Suppressor macrophage treated with lipopolysaccharide for 4 hours (primary cell): ENCODE results near the gene GAS7.
"Not testable (repeated sequence)": the region's sequence is repeated elsewhere in the genome, so short reads cannot be mapped to it uniquely, and the experiment has no call there.

Experiments used
- DNase-seq: peaks from one replicate; pipeline ENCODE4 v3.0.0-alpha.2; 2020

GAS7 gene

DNA sequence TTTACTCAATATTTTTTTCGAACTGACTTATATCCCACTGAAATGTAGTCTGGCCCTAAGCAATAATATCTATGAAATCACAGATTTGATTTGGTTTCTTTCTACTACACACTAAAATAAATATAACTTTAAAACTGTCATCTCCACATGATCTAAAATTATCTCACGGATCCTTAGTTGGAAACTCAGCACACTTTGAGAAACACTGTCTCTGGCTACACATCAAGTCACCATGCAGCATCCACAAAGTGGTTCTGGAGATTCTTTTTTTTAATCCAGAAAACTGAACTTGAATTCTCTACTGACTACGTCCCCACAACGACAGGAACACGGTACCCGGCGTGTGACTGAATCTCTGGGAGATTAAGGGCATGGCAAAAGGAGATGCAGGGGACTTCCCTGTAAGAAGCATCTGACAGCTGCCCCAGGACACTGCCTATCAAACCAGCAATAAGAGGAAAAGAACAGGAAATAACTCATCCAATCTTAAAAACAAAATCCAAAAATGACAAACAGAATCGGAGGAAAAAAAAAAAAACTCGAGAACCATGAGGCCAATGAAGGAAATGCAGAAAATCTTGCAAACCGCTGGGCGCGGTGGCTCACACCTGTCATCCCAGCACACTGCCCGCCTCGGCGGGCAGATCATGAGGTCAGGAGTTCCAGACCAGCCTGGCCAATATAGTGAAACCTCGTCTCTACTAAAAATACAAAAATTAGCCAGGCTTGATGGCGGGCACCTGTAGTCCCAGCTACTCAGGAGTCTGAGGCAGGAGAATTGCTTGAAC is 152.3 kb downstream of the GAS7 start:
- no peak for DNase-seq

DNA sequence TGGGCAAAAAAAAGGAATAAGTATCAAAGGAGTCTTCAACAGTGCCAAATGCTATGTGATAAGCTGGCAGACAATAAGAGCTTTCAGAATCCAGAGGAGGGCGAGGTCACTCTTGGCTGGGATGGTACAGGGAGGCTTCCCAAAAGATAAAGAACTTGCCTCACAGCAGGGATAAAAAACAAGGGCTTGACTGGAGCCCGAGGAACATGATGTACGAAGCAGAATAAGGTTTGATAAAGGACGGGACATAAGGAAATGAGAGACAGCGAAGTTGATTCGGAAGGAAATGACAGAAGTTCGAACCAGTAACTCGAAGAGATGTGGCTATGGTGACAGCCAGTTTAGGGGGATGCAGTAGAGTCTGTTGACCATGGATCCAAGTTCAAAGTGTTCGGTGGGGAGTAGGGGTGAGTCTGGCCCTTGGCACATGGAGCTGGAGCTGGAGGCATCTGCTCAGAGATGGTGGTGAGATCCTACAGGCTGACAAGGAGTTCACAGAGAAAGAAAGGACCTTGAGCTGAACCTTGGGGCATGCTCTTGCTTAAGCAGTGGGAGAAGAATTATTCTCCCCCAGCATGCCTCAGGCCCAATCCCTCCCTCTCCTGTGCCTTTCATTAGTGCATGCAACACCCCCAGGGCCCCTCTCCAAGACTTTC is 155.7 kb downstream of the GAS7 start:
- no peak for DNase-seq

DNA sequence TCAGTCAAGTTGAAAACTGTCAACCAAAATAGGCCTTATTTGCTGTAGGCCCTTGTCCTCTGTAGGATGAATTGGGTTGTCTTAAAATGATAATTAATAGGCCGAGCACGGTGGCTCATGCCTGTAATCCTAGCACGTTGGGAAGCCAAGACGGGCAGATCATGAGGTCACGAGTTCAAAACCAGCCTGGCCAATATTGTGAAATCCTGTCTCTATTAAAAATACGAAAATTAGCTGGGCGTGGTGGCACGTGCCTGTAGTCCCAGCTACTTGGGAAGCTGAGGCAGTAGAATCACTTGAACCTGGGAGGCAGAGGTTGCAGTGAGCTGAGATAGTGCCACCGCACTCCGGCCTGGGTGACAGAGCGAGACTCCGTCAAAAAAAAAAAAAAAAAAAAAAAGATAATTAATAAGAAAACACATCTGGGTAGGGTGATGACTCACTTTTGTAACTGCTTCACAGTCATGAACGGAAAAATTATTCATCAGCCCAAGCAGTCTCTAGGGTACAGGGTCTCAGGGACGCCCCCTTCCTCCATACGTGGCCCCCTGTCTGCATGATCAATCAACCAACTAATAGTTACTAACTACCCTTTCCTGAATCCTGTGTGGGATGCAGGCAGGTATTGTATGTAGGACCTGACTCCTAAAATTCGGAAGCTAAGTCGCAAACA is 156.4 kb downstream of the GAS7 start:
- no peak for DNase-seq

DNA sequence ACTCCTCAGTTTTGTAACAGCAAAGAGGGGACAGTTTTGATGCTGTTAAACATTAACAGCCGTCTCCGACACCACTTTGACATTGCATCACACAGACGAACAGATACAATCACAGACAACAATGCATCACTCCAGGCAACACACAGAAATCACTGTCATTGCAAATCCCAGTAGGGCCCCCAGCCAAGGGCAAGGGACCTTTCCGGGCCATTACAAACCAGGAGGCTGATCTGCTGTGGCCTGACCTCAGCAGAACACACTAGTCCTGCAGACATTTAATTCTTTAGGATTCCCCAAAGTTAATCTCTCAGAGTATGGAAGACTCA is 157.2 kb downstream of the GAS7 start:
- DNase-seq = no peak

DNA sequence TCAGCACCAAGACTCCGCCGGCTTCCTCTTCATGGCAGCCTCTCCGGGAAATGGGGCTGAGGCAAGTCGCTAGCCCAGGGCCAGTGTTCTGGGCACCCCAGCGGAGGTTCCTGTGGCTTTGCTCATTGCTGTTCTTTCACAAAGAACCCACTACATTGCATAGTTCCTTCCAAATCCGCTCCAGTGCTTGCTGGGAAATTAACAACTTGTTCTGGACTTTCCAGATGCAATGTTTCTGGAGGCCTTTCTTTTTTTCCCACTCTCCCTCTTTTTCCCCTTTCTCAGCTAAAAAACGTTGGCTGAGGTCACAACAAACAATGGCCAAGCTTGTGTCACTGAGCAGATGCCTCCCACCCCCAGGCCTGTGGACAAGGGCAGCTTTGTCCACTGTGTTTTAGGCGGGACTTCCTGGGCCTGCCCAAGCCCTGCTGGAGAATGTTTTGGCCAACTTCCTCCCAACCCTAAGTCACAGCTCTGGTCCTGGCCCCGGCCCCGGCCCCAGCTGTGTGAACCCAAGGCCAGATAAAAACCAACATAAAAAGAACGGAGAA is 161.8 kb downstream of the GAS7 start:
- DNase-seq = peak; percentile 93

DNA sequence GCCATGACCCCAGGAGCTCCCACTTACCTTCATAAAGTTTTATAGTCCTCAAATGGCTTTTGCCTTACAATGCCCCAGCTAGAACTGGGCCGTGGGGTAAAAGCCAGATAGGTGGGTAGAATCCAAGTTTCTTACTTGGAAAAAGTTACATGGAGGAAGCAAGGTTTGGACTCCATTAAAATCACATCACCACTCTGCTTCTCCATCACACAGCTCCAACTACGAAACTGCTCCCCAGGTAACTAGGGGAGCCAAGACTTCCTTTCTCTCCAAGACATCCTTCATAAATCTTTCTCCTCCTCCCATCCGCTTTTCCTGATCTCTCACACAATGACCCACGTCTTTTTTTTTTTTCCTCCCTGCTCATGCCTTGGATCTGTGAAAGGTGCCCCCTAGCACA is 162.5 kb downstream of the GAS7 start:
- DNase-seq = no peak

DNA sequence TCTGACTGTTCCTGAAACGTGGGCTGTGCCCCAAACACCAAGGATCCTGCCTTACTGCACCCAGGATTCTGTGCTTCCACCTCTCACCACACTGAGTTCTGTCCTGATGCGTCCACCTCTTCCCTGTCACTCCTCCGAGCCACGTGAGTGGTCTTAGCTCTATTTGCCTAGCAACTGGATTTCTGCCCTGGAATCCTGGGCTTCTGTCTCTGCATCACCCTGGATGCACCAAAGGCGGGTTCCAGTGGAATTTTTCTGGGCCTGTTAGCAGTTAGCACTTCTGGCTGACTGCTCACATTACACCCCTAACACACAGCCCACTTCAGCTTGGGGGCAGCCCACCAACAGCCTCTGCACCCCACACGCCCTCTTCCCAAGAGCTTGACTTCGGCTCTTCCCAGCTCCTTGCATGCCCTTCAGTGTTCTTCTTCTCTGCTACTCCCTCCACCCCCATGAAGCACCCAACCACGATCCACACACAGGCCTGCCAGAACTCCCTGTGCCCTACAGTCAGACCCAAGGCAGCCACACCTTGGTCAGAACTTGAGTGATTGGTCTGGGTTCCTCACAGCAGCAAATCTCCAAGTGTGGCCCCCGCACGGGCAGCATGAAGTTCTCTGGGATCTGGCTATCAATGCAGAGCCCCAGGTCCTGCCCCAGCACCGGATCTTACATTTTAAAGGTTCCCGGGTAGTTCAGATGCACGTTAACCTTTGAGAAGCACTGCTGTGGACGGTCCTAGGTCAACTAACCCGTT is 163.5 kb downstream of the GAS7 start:
- DNase-seq = no peak

DNA sequence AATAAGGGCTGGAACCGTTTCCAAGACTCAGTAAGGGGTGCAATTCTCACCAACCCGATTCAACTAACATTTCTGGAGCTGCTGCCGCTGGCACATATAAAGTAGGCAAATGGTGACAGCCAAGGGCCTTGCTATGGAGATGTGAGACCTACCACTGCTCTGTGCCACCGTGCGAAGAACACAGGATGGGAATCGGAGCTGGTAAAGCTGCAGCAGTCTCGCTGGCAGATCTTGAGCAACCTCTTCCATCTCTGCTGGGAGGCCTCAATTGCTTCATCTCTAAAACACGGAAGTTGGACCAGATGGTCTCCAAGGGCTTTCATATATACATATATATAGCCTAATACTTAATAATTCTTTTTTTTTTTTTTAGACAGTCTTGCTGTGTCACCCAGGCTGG is 164.4 kb downstream of the GAS7 start:
- DNase-seq = peak; percentile 92

DNA sequence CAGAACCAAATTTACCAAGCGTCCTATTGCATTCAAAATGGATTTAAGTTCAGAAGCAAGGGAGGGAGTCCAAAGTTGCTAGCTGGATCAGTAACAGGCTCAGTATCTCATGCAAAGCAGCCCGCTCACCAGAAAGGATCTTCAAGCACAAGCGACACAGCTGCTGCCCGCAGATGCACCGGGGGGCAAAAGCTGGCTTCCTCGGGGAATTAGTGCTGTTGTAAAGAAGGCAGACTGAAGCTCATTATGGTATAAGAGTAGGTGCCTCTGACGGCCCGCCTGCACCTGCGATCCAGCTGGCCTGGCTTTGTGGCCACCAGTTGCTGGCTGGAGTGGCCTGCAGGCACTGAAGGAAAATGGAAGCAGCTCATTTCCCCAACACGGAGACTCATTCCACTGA is 165.0 kb downstream of the GAS7 start:
- DNase-seq = no peak

DNA sequence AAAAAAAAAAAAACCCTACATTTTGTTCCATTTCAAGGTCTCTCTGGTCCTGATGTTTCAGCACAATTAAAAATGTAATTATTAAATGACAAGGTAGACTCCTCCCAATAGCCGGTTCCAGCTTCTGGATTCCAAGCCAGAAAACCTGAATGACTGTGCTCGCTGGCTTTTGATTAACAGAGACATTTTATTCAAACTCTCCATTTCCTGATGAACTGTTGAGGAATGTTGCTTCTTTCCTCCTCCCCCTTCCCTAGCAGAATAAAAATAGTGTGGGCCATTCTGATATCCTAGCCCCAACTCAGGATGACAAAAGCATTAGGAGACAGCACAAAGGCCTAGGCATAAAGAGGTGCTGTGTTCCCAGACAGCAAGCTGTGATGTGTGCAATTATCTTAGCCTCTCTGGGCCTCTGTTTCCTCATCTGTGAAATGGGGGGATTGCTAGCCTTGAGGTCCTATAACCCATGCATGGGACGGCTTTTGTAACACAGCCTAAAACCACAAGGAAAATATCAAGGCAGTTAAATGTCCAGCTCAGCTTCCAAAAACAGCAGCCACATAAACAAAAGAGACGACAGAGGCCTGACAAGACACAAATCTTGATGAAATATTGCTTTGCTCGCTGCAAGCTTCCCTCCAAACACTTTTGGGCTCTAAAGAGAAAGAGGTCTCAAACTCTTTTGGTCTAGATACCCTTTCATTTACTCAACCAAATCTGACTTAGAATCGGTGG is 166.1 kb downstream of the GAS7 start:
- DNase-seq = no peak

DNA sequence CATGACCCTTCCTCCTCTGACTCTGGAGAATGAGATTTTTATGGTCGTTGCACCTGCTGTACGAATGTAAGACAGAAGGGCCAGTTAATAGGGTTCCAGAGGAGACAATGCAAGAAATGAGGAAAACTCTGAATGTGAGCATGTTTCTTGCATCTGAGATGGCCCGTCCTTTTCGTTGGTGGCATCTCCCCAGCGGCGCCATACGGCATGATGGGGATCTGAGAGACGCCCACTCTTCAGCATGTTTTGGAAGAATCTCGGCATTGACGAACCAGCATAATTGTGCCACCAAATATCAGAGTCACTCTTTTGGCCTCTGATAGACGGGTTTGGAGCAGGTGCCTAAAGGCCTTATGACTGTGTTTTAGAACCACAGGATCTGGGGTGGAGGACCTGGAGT is 166.8 kb downstream of the GAS7 start:
- no peak for DNase-seq

DNA sequence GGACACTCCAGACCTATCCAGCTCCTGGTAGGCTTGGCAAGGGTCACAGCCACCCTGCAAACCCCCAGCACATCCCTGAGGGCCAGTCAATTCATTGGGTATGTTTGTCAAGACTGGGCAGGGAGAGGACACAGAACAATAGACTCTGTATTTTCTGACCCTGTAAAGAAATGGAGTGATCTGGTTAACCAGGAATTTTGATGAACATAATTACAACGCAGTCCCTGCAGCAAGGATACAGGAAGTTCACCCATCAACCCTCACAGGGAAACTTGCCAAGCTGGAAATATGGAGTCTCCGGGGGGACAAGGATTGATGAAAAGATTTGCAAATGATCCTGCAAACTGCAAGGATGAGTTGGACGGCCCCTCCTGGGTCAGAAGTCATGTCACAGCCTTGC is 167.3 kb downstream of the GAS7 start:
- DNase-seq = no peak

DNA sequence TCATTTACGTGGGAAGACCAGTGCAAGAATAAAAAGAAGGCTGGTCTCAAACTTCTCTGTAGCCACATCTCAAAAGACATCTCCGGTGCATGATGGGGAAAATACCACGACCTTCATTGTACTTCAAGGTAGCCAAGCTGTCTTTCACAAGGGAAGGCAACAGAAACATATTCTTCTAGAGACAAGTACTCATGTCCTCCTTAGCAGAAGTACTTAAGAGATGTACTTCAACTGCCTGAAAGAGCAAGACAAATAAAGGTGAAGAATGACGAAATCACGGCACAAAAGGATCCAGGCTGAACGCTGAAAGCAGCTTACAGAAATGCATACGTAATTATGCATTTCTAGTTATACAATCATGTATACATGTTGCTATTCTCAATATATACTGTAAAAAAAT is 169.3 kb downstream of the GAS7 start:
- DNase-seq = no peak

DNA sequence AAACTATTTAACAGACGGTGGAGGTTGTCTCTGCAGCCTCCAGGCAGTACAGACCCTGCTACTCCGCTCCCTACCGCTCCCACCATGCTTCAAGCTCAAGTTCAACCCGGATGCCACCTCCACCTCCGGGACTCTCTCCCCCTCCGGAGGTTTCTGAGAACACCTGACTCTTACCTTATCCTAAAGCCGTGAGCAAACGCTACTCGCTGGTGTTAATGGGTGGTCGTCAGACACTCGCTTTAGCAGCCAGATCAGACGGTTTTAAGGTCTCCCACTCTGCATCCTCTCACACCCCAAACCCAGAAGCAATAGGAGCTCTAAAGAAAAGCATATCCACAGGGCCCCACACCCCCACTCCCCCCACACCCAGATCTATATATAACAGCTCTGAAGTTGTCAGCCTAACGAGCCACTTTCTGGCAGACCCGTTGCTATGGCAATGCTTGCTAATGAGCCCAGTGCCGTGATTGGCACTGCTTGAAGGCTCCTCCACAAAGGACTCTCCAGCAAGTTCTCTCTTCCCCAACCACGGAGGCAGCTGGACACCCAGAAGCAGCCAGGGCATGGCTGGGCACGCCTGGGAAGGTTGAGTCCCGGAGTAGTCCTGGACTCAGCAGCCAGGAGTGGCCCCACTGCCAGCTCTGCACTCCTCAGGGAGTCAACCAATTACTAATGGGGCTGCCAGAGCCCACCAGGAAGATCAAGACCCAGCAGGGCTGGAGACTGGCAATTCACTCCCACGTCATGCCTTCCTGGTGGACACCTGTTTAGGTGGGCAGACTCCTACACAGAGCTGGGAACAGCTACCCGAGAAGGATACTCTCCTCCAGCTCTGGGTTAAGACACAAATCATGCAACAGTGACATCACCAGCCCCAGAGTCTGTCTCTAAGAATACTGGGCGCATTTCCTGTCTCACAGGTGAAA is 172.2 kb downstream of the GAS7 start:
- DNase-seq = no peak

DNA sequence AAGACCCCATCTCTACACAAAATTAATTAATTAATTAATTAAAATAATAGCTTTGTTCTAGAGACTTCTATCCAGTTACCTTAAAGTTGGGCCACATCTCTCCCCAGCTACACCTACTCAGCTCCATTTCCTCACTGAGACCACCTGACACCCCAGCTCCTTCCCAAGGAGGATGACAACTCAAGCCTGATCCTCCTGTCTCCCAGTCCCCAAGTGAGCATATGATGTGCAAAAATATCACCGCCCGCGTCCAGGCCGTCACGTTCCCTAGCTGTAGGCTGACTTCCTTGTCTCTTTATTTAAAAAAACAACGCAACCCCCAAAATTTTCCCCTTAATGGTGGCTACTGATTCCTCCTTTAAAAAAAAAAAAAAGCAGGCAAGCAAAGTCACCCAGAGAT is 173.2 kb downstream of the GAS7 start:
- no peak for DNase-seq

DNA sequence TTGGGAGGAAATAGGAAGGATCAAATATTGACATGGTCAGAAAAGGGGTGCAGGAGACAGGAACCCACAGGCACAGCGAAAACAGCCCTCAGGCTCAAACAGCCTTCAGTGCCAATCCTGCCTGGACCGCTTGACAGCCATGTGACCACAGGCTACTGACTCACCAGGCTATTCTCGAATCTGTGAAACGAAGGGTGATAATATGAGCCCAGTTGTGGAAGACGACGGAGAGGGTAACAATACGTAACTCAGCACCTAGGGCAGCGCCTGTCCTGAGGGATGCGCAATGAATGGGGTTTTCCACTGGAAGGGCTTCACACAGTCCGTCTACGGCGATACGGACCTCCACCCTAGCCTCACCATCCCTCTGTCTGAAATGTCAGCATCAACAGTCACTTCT is 176.0 kb downstream of the GAS7 start:
- peak; percentile 70 for DNase-seq

DNA sequence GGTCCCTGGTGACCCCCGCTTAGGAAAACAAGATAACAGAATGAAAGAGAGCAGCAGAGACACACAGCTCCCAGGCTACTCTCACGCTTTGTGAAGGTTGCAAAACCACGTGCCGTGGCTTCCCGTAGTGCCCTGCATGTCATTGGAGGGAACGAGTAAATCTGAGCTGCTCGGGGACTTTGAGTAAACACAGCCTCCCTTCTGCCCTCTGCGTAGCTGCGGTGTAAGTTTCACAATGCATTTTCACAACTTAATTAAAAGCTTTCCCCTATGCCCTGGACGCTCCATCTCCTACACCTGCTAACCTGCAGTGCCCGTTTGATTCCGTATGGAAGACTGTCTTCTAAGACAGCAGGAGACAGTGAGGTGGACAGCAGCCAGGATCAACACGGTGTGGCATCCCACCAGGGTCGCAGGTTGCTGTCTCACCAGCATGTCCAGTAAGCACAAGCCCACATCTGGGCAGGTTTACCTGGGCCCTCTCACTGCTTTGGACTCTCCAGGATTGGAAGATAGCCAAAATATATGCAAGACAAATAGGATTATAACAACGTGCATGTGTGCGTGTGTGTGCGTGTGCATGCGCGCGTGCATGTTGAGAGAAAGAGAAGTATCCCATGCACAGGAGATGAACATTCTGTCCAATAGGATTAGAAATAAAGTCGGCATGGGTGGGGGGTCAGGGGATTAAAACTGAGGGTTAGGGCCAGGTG is 177.0 kb downstream of the GAS7 start:
- DNase-seq = peak; percentile 85

DNA sequence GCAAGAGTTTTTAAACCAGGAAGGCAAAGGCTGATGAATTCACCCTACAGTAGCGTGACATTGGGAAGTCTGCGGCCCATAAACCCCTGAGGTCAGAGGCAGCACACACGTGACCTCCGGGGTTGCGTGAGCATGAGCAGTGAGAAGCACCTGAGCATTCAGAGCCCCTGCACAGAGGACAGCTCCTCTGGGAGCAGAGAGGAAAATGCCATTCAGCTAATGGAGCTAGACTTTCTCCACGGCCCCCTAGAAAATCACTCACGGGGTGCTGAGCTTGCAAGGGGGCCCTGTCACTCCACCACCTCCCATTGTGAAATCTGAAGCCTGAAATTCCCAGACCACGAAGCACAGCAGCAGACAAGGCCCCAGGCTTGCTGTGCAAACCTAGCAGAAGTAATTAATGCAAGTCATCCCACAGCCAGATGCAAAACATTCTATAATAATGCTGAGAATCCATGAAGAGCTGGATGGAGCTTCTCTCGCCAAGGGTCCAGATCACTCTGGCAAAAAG is 178.4 kb downstream of the GAS7 start:
- peak; percentile 73 for DNase-seq

DNA sequence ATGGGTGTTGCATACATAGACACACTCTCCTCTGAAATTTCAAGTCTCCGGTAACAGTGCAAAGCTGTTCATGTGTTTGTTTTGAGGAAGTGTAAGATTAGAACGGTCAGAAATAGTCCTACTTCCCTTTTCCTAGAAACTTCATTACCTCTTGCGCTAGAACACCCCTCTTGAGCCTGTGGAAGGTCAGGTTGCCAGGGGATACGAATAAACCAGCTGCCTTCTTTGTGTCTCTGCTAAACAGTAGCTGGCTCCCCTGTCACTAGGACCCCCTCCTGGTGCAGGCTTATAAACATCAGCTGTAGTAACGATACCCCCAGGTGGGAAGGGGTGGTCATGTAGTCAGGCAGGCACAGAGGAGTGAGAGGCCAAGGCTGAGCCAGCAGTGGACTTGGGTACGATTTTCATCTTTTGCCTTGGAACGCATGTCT is 179.9 kb downstream of the GAS7 start:
- DNase-seq = peak; percentile 87

DNA sequence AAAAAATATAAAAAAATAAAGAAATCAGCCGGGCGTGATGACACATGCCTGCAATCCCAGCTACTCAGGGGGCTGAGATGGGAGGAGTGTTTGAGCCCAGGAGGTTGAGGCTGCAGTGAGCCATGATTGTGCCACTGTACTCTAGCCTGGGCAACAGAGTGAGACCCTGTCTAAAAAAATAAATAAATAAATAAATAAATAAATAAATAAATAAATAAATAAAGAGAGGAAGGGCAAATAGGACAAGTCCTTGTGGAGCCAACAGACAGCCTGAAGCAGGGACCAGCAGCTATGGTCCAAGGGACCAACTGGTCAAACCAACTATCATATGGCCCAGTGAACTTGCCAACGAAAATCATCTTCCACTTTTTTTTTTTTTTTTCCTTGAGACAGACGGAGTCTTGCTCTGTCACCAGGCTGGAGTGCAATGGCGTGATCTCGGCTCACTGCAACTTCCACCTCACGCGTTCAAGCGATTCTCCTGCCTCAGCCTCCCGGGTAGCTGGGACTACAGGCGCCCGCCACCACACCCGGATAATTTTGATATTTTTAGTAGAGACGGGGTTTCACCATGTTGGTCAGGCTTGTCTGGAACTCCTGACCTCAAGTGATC is 181.3 kb downstream of the GAS7 start:
- not testable (repeated sequence) for DNase-seq
